PC-3 (cell line): ENCODE measurements around the gene ABHD15. TPM values are rescaled to one million over a fixed set of nuclear protein-coding genes. Genes with fewer than 3 reads are reported as not detected.

Source experiments
- ATAC-seq: fragments of 200-7000 bp; cut with Tn5 transposase; 2 replicates; pipeline ENCODE4 v1.9.1; 2020; ENCODE audit warnings: mild to moderate bottlenecking, moderate library complexity
- BruUV-seq: library from RNA; stranded (reverse); fragments of 400-500 nt; replicated peaks from 2 replicates; lab custom pipeline; 2021; lab: Mats Ljungman, UMichigan
- CTCF ChIA-PET: fragments of 300-600 bp; sonication (Branson Sonifier 250); formaldehyde crosslinking; loops from one replicate; lab custom pipeline; 2022; ENCODE audit warnings: antibody characterized with exemption; lab: Charles Lee
- POLR2A ChIA-PET: fragments of 300-600 bp; sonication (Branson Sonifier 250); formaldehyde crosslinking; loops from one replicate; lab custom pipeline; 2022; ENCODE audit warnings: antibody characterized with exemption; ENCODE audit not compliant: unreplicated experiment; lab: Charles Lee
- DNase-seq: peaks from one replicate; pipeline ENCODE4 v3.0.0-alpha.2; 2015
- H2AFZ ChIP-seq: fragments of 300-600 bp; sonication (generic); 2 replicates; pipeline ENCODE4 v1.6.0; 2016; ENCODE audit warnings: antibody characterized with exemption, low read length
- H3F3A ChIP-seq: fragments of 300-600 bp; sonication (generic); one replicate; pipeline ENCODE4 v1.6.0; 2017; ENCODE audit warnings: antibody characterized with exemption, low read length, control low read depth, mild to moderate bottlenecking; ENCODE audit not compliant: unreplicated experiment
- H3K27ac ChIP-seq: fragments of 300-600 bp; sonication (generic); 2 replicates; pipeline ENCODE4 v1.5.1; 2016; ENCODE audit warnings: mild to moderate bottlenecking, low read length
- H3K27me3 ChIP-seq: fragments of 300-600 bp; sonication (generic); 2 replicates; pipeline ENCODE4 v1.6.1; 2016; ENCODE audit warnings: low read length, mixed read lengths
- H3K36me3 ChIP-seq: fragments of 300-600 bp; sonication (generic); 2 replicates; pipeline ENCODE4 v1.6.1; 2016; ENCODE audit warnings: low read depth, mixed run types, low read length, mixed read lengths
- H3K4me1 ChIP-seq: fragments of 300-600 bp; sonication (generic); 2 replicates; pipeline ENCODE4 v1.5.1; 2016; ENCODE audit warnings: low read length; ENCODE audit not compliant: insufficient read depth
- H3K4me2 ChIP-seq: fragments of 300-600 bp; sonication (generic); 2 replicates; pipeline ENCODE4 v1.6.0; 2016; ENCODE audit warnings: low read length
- H3K4me3 ChIP-seq: fragments of 300-600 bp; sonication (generic); 2 replicates; pipeline ENCODE4 v1.5.1; 2016; ENCODE audit warnings: mild to moderate bottlenecking, low read length, mixed read lengths
- H3K79me2 ChIP-seq: fragments of 300-600 bp; sonication (generic); 2 replicates; pipeline ENCODE4 v1.6.1; 2017; ENCODE audit warnings: low read length, mixed read lengths
- H3K9ac ChIP-seq: fragments of 300-600 bp; sonication (generic); 2 replicates; pipeline ENCODE4 v1.6.0; 2016; ENCODE audit warnings: mild to moderate bottlenecking, low read length
- H3K9me2 ChIP-seq: fragments of 300-600 bp; sonication (generic); replicated peaks from 2 replicates; pipeline ENCODE4 v1.6.1; 2016; ENCODE audit warnings: mixed run types, low read length, mixed read lengths
- H3K9me3 ChIP-seq: fragments of 300-600 bp; sonication (generic); 2 replicates; pipeline ENCODE4 v1.6.1; 2016; ENCODE audit warnings: low read length, mixed read lengths
- H4K20me1 ChIP-seq: fragments of 300-600 bp; sonication (generic); 2 replicates; pipeline ENCODE4 v1.6.1; 2016; ENCODE audit warnings: low read length, mixed read lengths
- EZH2 ChIP-seq: fragments of 300-600 bp; sonication (generic); IDR thresholded peaks from one replicate; pipeline ENCODE4 v1.6.1; 2017; ENCODE audit warnings: antibody characterized with exemption, mild to moderate bottlenecking, low read length; ENCODE audit not compliant: unreplicated experiment
- EZH2phosphoT487 ChIP-seq: fragments of 300-600 bp; sonication (generic); IDR thresholded peaks from 2 replicates; pipeline ENCODE4 v1.6.1; 2018; ENCODE audit warnings: mild to moderate bottlenecking, antibody characterized with exemption, low read length, borderline replicate concordance
- intact Hi-C: fragments of 100-400 bp; cut with micrococcal nuclease; formaldehyde crosslinking; loops from 2 replicates; pipeline ENCODE4 v1.9.0; 2023
- total RNA-seq: library from RNA; depleted of rRNA; stranded (reverse); fragments of >200 nt; gene quantifications from 2 replicates; pipeline ENCODE4 v1.2.3, GENCODE V29; 2014
- TF ChIP-seq, protein P1 (sequence below): fragments of 300-600 bp; sonication (generic); conservative IDR thresholded peaks from 2 replicates; pipeline ENCODE4 v1.5.1; 2017; ENCODE audit warnings: antibody characterized with exemption, low read depth, mild to moderate bottlenecking, low read length

ABHD15 gene
- total RNA-seq, 1 experiment from 2014 or later = 6.3 TPM

GRCh38 chr17:29579866-29580771 lies 13.3 kb upstream of the ABHD15 start:
- no TSS peak for BruUV-seq
- Histone ChIP-seq H3K4me1 (no peaks in the 10 kb centered on the region), H3K9me3 (no peaks in the 10 kb centered on the region), H2AFZ (no peak overlapping the region), H3F3A (no peaks in the 10 kb centered on the region), H3K36me3 (no peaks in the 10 kb centered on the region), H3K9me2 (no peaks in the 10 kb centered on the region), H3K4me3 (no peak overlapping the region), H4K20me1 (no peaks in the 10 kb centered on the region), H3K4me2 (no peak overlapping the region), H3K79me2 (0 out of 2 replicates have a peak, but pooled peaks cover 3% of the 10 kb centered on the region), H3K27ac (no peak overlapping the region), H3K9ac (no peak overlapping the region), H3K27me3 (no peaks in the 10 kb centered on the region)
- POLR2A ChIA-PET = interaction anchor here (0.5 kb wide), 1 partner anchor 11 kb away, joined by 9 read pairs; no protein-coding TSS in a partner anchor
- intact Hi-C loops = loop anchor here (2.0 kb wide), 1 partner anchor 39 kb away; no protein-coding TSS in a partner anchor
- TF ChIP-seq EZH2 = no peak
- TF ChIP-seq, protein P1, sequence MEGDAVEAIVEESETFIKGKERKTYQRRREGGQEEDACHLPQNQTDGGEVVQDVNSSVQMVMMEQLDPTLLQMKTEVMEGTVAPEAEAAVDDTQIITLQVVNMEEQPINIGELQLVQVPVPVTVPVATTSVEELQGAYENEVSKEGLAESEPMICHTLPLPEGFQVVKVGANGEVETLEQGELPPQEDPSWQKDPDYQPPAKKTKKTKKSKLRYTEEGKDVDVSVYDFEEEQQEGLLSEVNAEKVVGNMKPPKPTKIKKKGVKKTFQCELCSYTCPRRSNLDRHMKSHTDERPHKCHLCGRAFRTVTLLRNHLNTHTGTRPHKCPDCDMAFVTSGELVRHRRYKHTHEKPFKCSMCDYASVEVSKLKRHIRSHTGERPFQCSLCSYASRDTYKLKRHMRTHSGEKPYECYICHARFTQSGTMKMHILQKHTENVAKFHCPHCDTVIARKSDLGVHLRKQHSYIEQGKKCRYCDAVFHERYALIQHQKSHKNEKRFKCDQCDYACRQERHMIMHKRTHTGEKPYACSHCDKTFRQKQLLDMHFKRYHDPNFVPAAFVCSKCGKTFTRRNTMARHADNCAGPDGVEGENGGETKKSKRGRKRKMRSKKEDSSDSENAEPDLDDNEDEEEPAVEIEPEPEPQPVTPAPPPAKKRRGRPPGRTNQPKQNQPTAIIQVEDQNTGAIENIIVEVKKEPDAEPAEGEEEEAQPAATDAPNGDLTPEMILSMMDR = peak; percentile 83
- ATAC-seq = peak; percentile 99
- DNase-seq = peak; percentile 82
- CTCF ChIA-PET = no interaction called here

- H3K4me3 ChIP-seq = no peak overlapping the region
- no peaks in the 10 kb centered on the region for H3K27me3 ChIP-seq
- ChIA-PET CTCF (interaction anchor here (1.0 kb wide), 1 partner anchor 12 kb away, joined by 4 read pairs; no protein-coding TSS in a partner anchor), POLR2A (no interaction called here)
- no peak overlapping the region for H3K9ac ChIP-seq
- H4K20me1 ChIP-seq = no peaks in the 10 kb centered on the region
- no peak overlapping the region for H3K4me2 ChIP-seq
- no TSS peak for BruUV-seq
- H3K4me1 ChIP-seq = no peaks in the 10 kb centered on the region
- no peaks in the 10 kb centered on the region for H3K79me2 ChIP-seq
- no peak overlapping the region for H3K27ac ChIP-seq
- H3K9me2 ChIP-seq = no peaks in the 10 kb centered on the region
- no peak for ATAC-seq
- no peak for DNase-seq
- H2AFZ ChIP-seq = no peak overlapping the region
- H3F3A ChIP-seq = no peaks in the 10 kb centered on the region
- intact Hi-C loops = no loop called here
- H3K36me3 ChIP-seq = no peaks in the 10 kb centered on the region
- TF ChIP-seq EZH2 (no peak), EZH2phosphoT487 (no peak)
- TF ChIP-seq, protein P1 = no peak
- H3K9me3 ChIP-seq = no peaks in the 10 kb centered on the region
Measured at GRCh38 chr17:29578626-29579485, 12.0 kb upstream of the ABHD15 start.
